NCI-H1436 treated with DMSO at 0.1 percent for 48 hours (cell line): ENCODE results near the gene SCD5.

Experiments
- DNase-seq: peaks from one replicate; lab custom pipeline; 2025; lab: John Stamatoyannopoulos, UW

SCD5 gene

GRCh38 chr4:82588771-82589270 lies 209.8 kb downstream of the SCD5 start:
- no peak for DNase-seq

DNA sequence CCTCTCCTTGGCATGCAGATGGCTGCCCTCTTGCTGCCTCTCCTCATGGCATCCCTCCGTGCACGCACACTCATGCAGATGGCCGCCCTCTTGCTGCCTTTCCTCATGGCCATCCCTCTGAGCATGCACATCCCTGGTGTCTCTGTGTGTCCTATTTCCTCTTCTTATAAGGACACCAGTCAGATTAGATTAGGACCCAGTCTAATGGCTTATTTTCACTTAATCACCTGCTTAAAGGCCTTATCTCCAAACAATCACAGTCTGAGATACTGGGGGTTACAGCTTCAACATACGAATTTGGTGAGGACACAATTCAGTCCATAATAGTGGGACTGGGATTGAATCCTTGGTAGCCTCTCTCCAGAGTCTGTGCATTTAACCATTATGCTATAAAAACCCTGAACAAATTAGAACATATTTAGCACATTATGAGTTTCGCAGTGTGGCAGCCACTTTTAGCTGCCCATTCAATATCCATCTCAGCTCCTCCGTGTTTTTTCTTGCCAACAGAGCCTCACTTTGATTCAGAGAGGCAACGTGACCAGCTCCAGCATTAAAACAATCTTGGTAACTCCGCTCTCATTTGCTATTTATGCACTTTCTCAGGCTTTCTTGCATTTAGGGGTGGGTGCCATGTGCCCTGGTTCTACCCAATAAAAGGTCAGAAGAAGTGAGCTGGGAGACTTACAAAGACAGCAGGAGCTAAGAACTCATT lies 210.6 kb downstream of the SCD5 start:
- DNase-seq, result no peak

DNA sequence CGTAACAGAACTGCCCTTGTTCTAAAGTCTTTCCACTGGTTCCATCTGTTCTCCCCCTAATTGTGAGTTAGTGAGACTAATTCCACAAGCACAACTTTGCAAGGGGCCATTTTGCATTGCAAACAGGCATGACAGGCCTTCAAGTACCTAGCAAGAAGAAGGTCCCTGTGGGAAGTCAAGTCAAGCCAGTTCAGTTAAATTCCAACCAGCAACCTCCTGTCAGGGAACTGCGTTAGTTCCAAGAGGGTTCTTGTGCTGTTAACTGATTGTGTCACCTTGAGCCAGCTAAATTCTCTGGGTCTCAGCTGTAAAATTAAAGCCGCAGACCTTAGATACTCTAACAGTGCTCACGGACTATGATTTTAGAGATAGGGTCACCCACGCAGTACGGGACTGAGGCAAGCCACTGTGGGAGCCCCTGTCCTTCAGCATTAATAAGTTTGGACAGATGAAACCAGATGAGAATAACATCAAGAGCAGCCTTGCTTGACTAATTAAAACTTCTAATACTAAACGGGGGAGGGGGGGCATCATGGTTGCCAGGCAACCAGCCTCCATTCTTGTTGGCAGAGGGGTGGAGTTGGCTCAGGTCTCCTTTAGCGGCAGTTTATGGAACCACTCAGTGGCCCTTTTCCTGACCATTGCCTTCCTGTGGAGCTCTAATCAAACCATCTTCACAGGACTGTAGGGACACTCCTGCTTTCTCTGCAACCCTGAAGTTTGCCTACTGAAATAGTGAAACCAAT lies 212.7 kb downstream of the SCD5 start:
- DNase-seq, result no peak

DNA sequence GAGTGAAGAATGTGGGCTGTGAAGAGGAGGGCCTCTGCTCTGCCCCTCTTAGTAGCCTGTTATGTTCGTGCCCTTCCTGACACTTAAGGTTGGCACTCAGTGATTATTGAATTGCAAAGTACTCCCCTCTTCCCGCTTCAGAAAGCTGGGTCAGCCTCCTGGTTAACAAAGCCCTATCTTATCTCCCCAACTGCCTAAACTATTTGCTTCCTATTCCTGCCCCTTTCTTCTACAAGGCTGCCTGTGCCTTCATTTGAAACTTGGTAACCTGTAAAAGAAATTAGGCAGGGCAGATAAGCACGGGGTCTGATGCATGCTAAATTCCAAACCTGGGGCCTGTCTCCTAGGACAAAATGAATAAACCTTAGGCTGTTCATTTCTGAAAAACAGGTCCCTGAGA lies 213.7 kb downstream of the SCD5 start:
- no peak for DNase-seq

DNA sequence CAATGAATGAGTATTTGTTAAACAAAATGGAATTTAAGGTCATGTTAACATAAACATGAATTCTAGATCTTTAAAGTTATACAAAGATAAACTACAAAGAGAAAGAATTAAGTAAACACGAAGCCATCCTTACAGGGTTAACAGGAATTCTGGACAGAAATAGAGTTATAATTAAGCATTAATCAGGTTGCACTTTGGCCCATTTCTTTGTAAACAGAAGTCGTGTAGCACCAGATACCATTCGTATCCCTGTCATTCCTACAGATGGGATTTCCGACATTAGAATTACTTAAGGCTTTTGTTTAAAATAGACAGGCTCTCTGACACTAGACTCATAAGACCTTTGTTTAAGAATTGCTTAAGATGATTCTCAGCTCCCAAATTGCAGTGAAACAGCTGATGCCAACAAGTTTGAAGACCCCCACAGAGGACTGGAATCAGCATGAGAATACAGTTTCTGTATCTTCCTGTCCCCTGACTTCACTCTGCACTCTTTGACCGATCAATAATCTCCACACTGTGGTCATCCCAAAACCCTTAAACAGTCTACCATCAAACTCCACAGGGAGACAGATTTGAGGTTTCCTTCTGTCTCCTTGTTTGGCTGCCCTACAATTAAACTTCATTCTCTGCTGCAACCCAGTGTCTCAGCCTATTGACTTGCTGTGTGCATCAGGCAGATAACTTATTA lies 214.6 kb downstream of the SCD5 start:
- DNase-seq, result no peak

DNA sequence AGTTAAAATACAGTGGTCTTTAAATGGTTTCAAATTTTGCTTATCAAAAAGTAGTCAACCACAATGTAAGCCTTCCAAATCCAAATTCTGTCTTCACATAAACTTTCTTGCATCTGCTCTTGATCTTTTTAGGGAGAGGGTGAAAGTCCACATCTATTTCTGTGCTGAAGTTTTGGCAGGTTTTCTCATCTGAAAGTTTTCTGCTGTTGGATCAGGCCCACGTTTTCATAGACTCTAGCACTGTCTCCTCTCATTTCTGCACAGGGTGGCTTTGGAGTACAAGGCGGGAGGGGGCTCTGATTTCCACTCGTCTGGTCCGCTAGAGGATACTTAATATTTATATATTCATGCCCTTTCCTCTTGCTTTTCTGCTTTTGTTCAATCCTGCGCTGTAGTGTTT lies 218.7 kb downstream of the SCD5 start:
- DNase-seq, result no peak
